HG03565 (cell line): ENCODE measurements around the gene SYNM.

ENCODE experiments used
- ATAC-seq: cut with Tn5 transposase; IDR thresholded peaks from one replicate; pipeline ENCODE4 v1.9.1; 2021; ENCODE audit warnings: mild to moderate bottlenecking, moderate library complexity; ENCODE audit not compliant: unreplicated experiment

SYNM gene

DNA sequence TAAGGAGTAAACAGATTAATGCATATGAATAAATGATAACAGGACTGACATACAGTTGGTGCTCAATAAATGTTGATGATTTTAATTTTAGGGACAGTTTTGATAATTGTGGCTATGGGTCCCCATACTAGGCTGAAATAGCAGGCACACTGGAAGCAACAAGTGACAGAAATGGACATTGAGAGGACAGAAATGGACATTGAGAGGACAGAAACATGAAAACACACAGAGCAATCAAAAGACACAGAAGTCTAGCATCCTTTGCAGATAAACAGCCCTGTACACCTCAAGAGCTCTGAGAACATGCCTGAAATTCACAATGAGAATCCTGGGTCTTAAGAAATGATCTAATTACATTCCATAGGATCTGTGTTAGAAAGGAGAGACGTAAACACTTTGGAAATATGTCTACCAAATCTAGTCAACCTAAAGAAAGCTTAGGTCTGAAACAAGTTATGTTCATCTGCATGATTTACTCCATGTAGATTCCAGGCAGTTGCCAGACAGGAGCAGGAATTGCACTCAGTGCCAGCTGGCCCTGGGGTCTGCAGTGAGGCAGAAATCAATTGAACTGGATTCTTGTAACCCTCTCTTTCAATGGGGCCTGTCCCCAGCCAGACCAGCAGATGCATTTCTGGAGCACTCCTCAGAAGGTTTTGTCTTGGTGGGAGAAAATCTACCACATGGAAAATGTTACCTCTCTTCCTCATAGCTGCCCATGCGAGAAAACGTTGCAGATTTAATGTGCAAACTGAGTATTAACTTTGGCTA lies 60.3 kb downstream of the SYNM start:
- no peak for ATAC-seq

DNA sequence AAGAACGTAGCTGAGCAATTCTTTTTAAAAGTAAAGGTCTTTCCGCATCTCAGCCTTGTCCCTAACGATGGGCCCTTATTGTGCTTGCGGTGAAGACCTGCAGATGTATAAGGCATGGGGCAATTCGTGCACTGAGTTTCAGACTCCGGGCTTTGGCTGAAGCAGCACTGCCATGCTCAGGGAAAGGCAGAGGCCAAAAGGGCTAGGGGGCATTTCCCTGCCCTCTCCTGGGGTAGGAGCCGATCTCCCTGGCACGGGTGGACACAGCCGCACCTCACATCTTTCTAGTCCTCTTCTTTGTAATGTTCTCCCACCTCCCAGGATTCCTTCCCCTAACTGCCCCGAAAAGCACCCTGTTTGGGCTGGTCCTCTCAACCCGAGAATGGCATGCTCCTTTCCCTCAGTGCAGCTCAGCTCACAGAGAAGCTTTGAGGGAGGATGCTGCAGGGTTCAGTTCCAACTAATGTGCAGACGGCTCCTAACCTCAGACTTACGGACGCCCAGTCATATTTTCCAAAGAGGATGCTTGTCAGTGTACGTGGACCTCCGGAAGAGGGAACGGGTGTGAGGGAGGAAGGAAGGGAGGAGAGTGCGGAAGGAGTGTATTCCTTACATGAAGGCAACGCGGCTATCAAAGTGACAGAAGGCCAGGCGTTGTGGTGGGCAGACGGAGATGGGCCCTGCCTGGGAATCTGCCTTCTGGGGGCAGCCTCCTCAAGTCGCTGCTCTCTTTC lies 61.2 kb downstream of the SYNM start:
- ATAC-seq, result no peak

DNA sequence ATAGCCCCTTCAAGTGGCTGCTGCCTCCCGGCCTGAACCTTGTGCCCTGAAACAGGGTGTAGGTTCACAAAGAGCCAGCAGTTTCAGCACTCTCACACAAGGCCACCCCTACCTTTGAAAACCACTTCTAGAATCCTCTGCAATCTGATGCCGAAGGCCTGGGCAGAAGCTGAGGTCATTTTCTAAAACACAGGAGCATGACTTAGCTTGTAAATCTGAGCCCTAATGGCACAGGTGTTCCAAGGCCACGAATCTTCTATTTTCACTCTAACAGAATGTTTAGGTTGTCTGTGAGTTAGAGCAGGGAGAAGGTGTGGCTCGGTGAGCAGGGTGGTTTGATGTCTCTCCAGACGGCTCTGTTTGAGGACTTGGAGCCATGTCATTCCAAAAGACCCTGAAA lies 62.3 kb downstream of the SYNM start:
- ATAC-seq, result no peak

DNA sequence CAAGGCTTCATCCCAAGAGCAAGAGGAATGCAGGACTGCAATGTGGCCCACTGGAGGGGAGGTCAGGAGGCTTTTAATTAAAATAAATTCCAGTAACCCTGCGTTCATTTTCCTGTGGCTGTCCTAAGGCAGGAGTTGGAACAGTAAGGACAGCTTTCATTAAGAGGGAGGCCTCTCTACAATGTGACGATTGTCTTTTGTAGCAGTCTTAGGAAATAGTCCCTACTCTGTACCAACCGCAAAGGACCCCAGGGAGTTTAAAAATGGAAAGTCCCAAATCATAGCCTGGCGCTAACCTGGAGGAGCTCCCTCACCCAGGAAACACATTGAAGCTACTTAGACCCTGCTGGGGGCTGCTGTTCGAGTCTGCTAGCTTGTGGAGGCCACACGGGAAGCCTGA lies 62.8 kb downstream of the SYNM start:
- ATAC-seq, result no peak

DNA sequence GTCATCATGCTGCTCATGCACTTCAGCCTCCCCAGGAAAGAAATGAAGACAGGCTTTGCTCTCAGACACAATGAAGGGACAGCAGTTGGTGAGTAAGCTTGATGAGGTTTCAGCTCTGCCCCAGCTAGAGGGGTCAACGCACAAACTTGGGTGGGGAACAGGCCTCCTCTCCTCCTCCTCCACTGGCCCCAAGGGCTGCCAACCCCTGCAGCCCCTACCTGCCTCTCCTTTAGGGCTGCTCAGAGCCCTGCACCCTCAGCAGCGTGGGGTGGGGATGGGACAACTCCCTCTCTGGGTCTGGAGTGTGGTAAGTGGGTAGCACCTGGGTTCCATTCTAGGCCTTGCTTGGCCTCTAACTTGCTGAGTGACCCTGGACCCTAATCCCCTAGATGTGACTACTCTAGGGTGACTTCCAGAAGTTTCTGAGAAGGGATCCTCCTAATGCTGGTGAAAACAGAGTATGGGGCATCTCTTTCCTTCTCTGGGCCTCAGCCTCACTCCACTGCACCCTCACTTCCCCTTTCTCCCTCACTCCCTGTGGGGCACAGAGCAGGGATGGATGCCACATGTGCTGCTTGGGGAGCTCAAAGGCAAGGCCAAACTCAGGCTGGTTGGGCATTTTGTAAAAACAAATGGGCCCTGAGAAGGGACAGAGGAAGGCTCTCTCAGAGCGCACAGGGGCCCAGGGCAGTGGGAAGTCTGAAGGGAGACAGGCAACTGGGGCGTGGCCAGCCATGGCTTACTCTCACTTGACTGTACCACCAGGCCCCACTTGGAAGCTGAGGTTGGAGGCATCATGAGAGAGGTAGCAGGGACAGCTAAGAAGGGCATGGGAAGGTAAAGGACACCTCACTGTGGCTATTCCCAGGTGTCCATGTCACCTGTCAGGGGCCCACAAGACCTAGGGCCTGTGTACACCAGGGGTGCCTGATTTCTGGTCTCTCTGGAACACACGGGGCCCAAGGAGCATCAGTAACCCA lies 64.0 kb downstream of the SYNM start:
- no peak for ATAC-seq

DNA sequence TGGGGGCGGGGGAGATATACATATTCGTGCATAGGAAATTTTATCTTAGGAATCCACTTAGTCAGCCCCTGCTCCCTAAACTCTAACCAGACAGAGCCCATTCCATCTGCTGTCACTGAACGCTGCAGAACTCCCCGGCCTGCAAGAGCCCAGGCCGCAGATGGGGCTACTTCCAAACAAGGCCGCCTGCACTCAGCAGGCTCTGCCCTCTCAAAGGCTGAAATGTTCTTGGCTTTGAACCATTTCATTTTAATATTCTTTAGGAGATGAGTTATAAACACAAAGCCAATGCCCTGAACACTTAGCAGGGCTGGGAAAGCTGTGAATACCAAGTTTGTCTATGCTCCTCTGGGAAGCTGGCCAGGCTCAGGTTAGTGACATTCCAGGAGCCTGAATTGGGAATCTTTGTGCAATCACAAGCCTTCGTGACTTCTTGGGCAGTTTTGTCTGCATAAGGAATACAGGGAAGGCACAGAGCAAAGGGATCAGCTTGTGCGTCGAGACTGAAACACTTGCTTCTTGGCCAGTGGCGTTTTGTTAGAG lies 65.0 kb downstream of the SYNM start:
- ATAC-seq, result no peak

DNA sequence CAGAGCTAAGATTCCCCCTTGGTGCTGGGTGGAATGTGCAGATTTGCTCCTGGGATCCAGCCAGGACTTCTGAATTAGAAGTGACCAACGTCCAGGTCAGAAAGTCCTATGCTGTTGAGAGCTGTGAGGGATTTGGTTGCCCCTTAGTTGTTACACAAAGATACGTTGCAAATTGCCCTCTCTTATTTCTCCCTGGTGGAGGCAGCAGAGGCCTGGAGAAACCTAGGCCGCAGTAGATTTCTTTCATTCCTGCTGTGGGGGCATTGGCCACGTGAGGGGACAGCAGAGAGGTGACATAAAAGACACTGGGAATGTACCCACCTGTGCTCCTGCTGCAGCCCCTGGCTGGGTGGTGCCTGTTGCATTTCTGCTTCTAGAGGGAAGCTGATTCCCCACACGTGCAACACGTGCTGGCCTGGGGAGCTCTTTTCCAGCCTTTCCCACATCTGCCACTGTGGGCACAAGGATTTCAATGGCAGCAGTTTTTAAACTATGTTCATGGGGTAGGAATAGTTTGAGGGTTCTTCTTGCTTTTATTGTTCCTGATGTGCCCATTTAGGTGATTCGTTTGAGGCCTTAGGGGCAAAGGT lies 65.7 kb downstream of the SYNM start:
- no peak for ATAC-seq

DNA sequence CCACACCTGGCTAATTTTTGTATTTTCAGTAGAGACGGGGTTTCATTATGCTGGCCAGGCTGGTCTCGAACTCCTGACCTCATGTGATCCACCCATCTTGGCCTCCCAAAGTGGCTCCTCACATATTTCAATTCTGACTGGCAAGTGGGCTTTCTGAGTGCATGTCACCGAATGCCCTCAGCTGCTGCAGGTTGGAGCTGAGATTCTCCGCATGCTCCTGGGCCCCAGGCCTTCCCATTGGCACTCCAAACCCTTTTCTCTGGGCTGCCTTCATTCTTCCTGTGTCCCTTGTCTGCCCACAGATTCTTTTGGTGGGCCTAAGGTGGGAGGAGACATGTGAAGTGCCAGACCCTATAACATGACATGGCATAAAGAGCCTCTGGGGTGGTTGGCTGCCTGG lies 67.3 kb downstream of the SYNM start:
- ATAC-seq, result no peak

DNA sequence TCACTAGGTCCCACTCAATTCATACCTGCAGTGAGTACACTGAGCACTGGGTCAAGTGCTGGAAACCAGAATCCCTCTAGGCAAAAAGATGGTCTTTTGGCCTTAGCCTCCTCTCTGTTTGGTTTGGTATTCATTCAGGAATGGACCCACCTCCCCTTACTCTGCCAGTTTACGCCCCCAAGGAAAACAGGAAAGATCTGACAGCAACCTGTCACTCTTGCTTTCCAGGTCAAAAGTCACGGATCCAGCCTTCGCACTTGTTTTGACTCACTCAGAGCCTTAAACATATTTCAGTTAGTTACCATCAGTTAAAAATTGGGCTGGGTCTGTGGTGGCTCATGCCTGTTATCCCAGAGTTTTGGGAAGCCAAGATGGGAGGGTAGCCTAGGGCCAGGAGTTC lies 68.1 kb downstream of the SYNM start:
- no peak for ATAC-seq

DNA sequence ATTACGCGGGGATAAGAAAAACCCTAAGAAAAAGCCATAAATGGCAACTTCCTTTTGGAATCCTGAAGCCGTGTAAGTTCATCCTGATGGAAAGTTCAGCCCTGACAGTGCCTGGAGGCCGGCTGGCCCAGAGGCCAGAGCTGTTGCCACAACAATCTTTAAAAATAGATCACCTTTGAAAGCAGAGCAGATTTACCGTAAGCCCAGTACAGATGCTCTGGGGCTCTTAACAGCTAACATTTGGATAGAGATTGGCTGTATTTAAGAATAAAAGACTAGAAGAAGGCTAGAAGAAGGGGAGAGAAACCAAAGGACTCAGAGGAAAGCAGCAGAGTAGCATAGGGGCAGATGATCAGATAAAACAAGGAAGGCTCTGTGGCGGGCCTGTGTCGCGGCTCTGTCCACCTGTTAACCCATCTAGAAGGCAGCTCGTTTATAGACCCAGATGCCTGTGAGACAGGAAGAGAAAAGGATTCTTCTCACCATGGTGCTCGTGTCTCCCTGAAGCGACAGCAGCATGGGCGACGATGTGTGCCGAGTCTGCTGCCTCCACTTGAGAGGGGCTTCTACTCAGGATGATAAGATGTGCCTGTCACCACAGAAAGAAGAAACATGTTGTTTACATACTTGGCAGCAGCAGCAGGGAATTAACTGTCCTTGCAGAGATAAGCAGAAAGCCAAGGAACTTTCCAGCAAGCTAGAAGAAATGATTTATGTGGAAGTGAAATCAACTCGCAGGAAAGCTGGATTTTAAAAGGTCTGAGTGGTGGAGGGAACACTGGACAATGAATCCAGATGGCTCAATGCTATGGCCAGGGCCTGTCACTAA lies 69.9 kb downstream of the SYNM start:
- no peak for ATAC-seq

DNA sequence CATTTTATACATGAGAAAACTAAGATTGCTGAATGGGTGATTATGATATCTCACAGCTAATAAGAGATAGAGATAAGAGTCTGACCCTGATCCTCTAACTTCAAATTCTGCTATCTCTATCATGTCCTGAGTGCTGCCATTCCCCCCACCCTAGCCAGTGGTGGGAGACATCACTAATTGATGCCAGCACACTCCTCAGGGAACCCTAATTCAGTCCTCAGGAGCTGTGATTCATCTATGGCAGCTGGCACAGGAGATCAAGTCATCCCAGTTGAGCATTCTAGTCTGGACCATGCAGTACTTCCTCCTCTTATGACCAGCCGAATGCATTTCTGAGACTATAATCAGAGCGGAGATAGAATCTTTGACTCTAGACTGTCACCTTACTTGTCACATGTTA lies 71.9 kb downstream of the SYNM start:
- no peak for ATAC-seq

DNA sequence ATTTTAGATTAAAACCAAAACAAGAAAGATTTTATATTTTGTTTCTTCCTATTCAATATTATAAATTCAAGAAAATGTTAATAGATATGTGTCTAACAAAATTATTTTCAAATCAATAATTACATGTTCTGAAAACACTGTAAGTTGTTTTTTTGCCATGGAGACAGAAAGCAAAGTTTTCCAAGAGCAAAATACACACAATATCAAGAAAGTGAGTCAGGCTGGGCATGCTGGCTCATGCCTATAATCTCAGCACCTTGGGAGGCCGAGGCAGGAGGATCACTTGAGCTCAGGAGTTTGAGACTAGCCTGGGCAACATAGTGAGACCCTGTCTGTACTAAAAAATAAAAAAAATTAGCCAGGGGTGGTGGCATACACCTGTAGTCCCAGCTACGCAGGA lies 72.8 kb downstream of the SYNM start:
- ATAC-seq, result no peak

DNA sequence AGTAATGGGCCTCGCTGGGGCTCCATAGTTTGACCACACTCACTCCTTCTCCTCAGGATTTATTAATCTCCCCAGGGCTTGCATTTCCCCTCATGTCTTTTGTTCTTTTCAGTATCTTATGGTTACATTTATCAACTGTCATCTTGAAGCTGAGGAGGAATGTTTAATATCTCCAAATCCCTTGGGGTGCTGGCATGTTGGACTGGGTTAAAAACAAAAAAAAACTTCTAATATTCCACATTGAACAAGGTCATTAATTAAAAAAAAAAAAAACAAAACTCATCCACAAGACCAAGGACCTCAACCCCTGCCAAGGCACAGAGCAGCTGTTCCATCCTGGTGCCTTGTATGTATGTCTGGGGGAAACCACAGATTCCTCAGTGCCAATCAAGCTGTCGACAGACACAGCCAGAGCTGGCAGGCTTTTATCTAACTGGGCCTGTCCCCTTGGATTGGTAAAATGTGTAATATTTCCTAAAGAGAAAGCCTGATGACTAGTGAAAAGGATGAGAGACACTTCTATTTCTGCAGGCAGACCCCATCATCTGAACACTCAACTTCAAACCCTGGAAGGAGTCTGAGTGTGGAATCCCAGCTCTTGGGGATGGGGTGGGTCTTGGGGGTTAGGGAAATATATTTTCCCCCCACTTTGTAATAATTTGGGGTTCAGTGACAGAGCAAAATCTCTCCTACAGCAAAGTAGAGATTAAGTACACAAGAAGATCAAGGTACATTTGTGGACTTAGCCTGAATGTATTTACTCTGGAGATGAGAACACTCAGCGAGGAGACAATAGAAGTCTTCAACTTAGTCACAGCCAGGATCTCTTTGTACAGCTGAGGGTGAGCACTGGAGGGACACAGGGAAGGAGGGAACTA lies 75.4 kb downstream of the SYNM start:
- ATAC-seq, result no peak

DNA sequence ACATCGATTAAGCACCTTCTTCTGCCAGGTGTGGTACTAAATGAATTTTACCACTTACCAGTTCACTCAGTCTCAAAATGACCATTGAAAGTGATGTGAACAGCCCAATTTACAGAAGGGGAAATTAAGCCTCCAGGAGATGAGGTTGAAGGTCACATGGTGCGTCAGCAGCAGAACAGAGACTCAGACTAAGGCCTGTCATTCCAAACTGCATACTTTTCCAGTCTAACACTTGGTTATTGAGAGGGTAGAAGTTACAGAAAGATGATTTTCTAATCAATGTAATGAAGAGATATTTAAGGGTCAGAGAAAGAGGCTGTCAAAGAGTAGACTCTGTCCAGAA lies 76.1 kb downstream of the SYNM start:
- no peak for ATAC-seq

DNA sequence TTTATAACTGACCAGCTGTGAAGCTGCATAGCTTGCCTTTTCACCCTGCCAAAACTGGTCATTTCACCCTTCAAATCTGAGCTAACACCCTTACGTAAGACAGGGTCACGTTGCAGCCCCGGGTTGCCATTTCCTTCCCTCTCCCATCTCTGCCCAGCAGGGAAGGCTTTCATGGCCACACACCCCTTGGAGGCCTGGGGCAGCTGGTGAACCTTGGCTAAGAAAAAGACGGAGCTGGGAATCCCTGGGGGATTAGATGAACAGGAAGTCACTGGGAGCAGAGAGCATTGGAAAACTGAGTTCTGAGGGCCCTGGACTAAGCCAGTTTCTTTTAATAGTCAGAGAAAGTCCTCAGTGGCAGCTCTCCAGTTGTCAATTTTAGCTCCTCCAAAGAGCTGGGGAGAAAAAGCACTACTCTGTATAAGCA lies 76.7 kb downstream of the SYNM start:
- no peak for ATAC-seq

DNA sequence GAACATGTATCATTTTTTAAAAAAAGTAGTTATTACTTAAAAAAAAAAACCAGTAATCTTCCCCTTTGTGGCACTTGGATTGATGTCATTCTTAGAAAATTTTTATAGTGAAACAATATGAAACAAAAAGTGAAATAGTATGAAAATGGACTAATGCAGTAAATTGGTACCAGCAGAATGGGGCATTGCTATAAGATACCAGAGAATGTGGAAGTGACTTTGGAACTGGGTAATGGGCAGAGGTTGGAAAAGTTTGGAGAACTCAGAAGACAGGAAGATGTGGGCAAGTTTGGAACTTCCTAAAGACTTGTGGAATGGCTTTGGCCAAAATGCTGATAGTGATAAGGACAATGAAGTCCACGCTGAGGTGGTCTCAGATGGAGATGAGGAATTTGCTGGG lies 77.9 kb downstream of the SYNM start:
- ATAC-seq, result no peak
